ENCODE data around the gene TIMM21. TPM values are rescaled to one million over a fixed set of nuclear protein-coding genes. Genes with fewer than 3 reads are reported as not detected.

The TIMM21 gene
- total RNA-seq, 6 experiments from 2014 or later: 17.4 to 38.4 (median 20.6) TPM

DNA sequence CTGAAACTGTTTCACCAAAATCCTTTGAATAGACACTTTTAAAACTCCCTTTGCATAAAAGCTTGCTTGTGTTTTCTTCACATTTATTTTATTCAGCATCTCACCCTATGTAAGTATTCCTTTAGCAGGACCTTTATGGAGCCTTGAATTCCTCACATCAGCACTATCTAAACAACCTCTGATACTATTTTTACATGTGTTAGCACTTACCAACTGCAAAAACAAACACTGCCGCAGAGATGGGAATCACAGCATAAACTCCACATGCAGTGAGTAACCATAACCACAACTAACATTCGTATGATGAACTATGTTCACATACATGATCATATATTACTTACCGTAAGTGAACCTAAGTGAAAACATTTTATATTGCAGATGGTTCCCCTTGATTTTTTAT is 16.1 kb upstream of the TIMM21 start:
- Histone ChIP-seq H3K4me1 (no peaks in the 10 kb centered on the region), H3K27me3 (no peaks in the 10 kb centered on the region), H3K27ac (no peak overlapping the region), H3K9me3 (no peaks in the 10 kb centered on the region), H3K4me3 (no peak overlapping the region), H3K36me3 (no peaks in the 10 kb centered on the region)
- ATAC-seq: no peak
- 64% methylated on average over 3 of the region's 3 CpGs for WGBS (ENCODE audit: insufficient coverage, low coverage, low lambda C conversion rate, missing lambda C conversion rate)
- intact Hi-C loops (cut with DNase I): no loop called here
- TF ChIP-seq, protein P1, sequence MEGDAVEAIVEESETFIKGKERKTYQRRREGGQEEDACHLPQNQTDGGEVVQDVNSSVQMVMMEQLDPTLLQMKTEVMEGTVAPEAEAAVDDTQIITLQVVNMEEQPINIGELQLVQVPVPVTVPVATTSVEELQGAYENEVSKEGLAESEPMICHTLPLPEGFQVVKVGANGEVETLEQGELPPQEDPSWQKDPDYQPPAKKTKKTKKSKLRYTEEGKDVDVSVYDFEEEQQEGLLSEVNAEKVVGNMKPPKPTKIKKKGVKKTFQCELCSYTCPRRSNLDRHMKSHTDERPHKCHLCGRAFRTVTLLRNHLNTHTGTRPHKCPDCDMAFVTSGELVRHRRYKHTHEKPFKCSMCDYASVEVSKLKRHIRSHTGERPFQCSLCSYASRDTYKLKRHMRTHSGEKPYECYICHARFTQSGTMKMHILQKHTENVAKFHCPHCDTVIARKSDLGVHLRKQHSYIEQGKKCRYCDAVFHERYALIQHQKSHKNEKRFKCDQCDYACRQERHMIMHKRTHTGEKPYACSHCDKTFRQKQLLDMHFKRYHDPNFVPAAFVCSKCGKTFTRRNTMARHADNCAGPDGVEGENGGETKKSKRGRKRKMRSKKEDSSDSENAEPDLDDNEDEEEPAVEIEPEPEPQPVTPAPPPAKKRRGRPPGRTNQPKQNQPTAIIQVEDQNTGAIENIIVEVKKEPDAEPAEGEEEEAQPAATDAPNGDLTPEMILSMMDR (IDR thresholded peaks at IDR 0.05): no peak
- no peak for TF ChIP-seq POLR2A (IDR thresholded peaks at IDR 0.05)
- DNase-seq: no peak

DNA sequence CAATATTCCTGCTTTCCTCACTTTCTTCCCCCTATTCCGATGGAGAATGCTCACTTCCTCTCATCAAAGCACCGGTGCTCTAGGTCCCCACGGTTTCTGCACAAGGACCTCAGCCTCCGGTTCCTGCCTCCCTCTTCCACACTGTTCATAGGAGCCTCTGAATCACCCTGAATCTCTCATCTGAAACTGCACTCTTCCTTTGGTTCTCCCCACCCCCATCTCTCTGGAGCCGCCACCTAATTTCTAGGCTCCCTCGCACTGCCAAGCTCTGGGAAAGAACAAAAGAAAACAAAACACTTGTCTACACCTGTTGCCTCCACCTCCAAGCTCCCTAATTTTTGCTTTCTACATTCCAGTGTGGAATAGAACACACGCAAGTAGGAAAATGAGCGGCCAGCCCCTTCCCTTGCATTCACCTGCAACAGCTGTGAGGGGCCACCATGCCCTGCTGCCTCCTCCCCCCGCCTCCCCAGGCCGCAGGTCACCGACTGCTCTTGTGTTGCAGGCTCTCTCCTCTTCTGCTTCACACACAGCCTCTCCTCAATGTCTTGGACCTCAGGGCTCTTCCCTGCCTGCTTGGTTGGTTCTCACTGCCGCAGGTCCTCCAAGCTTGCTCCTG is 10.3 kb upstream of the TIMM21 start:
- Histone ChIP-seq H3K9me3 (no peaks in the 10 kb centered on the region), H3K27ac (no peak overlapping the region), H3K4me1 (no peaks in the 10 kb centered on the region), H3K36me3 (no peaks in the 10 kb centered on the region), H3K4me3 (no peak overlapping the region), H3K27me3 (no peaks in the 10 kb centered on the region)
- DNase-seq: no peak
- WGBS (ENCODE audit: insufficient coverage, low coverage, low lambda C conversion rate, missing lambda C conversion rate): 82% methylated on average over 10 of the region's 12 CpGs
- ATAC-seq: no peak
- intact Hi-C loops (cut with DNase I): no loop called here
- TF ChIP-seq, protein P1 (IDR thresholded peaks at IDR 0.05): no peak
- TF ChIP-seq POLR2A (IDR thresholded peaks at IDR 0.05): no peak

DNA sequence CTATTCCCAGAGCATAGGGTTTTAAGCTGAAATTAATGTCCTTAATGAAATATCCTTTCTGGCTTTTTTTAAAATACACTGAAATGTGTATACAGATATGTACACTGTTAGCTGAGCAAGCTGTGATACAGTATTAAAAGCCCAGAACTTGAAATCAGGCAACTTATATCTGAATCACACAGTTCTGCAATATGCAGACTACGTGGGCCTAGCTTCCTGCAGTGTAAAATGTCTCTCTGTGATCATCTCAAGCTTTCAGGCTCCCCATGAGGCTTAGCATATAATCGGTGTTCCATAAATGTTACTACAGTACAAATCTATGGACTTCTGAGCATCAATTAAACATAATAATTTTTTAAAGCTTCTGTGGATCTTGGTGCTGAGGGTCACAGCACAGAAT is 8.9 kb upstream of the TIMM21 start:
- H3K27ac ChIP-seq: no peak overlapping the region
- 64% methylated on average over 2 of the region's 2 CpGs for WGBS (ENCODE audit: insufficient coverage, low coverage, low lambda C conversion rate, missing lambda C conversion rate)
- H3K4me3 ChIP-seq: no peak overlapping the region
- no peaks in the 10 kb centered on the region for H3K36me3 ChIP-seq
- H3K4me1 ChIP-seq: no peaks in the 10 kb centered on the region
- TF ChIP-seq, protein P1 (IDR thresholded peaks at IDR 0.05): no peak
- TF ChIP-seq POLR2A (IDR thresholded peaks at IDR 0.05): no peak
- DNase-seq (no peak), ATAC-seq (no peak)
- intact Hi-C loops (cut with DNase I): no loop called here
- no peaks in the 10 kb centered on the region for H3K9me3 ChIP-seq
- H3K27me3 ChIP-seq: no peaks in the 10 kb centered on the region

DNA sequence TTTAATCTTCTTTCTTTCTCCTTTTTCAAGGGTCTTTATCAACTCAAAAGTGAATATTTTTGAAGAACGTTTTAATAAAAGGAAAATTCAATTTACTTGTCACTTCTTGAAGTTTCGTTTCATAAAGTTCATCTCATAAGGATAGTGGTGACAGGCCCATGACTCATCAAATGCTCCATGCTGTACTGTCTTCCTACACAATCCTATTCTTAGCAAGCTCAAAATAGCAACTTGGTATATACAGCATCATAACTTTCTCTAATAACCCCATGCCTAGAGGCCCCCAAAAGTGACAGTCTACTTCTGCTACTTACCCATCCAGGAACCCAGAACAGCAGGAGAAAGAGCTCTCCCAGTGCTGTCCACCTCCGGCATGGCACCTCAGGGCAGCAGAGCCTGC is 8.4 kb upstream of the TIMM21 start:
- H3K27me3 ChIP-seq: no peaks in the 10 kb centered on the region
- no peak for ATAC-seq
- H3K4me3 ChIP-seq: no peak overlapping the region
- DNase-seq: no peak
- H3K36me3 ChIP-seq: no peaks in the 10 kb centered on the region
- WGBS (ENCODE audit: insufficient coverage, low coverage, low lambda C conversion rate, missing lambda C conversion rate): 38% methylated on average over 3 of the region's 3 CpGs
- H3K9me3 ChIP-seq: no peaks in the 10 kb centered on the region
- no peak overlapping the region for H3K27ac ChIP-seq
- no peaks in the 10 kb centered on the region for H3K4me1 ChIP-seq
- intact Hi-C loops (cut with DNase I): no loop called here
- no peak for TF ChIP-seq POLR2A (IDR thresholded peaks at IDR 0.05)
- TF ChIP-seq, protein P1 (IDR thresholded peaks at IDR 0.05): no peak

DNA sequence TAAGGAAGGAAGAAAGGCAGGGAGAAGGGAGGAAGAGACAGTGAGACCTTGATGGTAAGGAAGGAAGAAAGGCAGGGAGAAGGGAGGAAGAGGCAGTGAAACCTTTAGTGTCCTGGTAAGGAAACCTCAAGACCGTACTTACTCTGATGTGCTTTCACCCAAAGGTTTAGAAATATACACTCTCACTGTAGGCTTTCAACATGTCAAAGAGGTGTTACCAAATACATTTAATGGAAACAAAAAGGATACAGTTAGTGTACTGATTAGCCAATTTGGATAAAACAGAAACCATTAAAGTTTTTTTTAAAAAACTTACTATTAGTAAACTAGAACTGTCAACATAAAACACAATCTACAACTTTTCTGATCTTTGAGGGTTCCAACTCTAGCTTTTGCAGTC is 7.7 kb upstream of the TIMM21 start:
- Histone ChIP-seq H3K27me3 (no peaks in the 10 kb centered on the region), H3K4me3 (no peak overlapping the region), H3K4me1 (no peaks in the 10 kb centered on the region), H3K27ac (no peak overlapping the region), H3K9me3 (no peaks in the 10 kb centered on the region), H3K36me3 (no peaks in the 10 kb centered on the region)
- intact Hi-C loops (cut with DNase I): no loop called here
- 42% methylated on average over 1 of the region's 1 CpG for WGBS (ENCODE audit: insufficient coverage, low coverage, low lambda C conversion rate, missing lambda C conversion rate)
- DNase-seq (no peak), ATAC-seq (no peak)
- TF ChIP-seq, protein P1 (IDR thresholded peaks at IDR 0.05): no peak
- no peak for TF ChIP-seq POLR2A (IDR thresholded peaks at IDR 0.05)

All from right lobe of liver (tissue), 6 donors.